Fibroblast of pulmonary artery (primary cell): ENCODE measurements around the gene CCDC13.
A peak's percentile ranks its signal among the peaks of the same experiment; 100 is the strongest.
"Not testable (repeated sequence)": the region's sequence is repeated elsewhere in the genome, so short reads cannot be mapped to it uniquely, and the experiment has no call there.

Experiments used
- DNase-seq: peaks from one replicate; pipeline ENCODE4 v3.0.0-alpha.2; 2010; ENCODE audit warnings: low read depth
- H3K4me3 ChIP-seq: replicated peaks from 2 replicates; pipeline ENCODE4 v1.5.1; 2011; ENCODE audit warnings: low read depth, mild to moderate bottlenecking, control low read depth, low read length, moderate library complexity
- CTCF ChIP-seq: IDR thresholded peaks from 2 replicates; pipeline ENCODE4 v1.5.1; 2011; ENCODE audit warnings: mild to moderate bottlenecking, control low read depth, low read length, inconsistent platforms; ENCODE audit errors: missing control alignments

CCDC13 gene

GRCh38 chr3:42814246-42814645 is 41.2 kb upstream of the CCDC13 start:
- H3K4me3 ChIP-seq, result no peak overlapping the region
- TF ChIP-seq CTCF, result no peak
- DNase-seq, result no peak

GRCh38 chr3:42811118-42811883 is 38.2 kb upstream of the CCDC13 start:
- H3K4me3 ChIP-seq, DNase-seq: not testable (repeated sequence)

- DNase-seq, H3K4me3 ChIP-seq: not testable (repeated sequence)
Observed at GRCh38 chr3:42810706-42811105, 37.7 kb upstream of the CCDC13 start.

GRCh38 chr3:42809202-42809601 is 36.1 kb upstream of the CCDC13 start, which contains the start of gene ACKR2:
ACKR2 (plus strand) TSS chr3:42809445; CDS start chr3:42864503, 55,058 bp downstream.
- H3K4me3 ChIP-seq, result no peak within 1 kb of the TSS
- no peak for TF ChIP-seq CTCF
- DNase-seq, result no peak

- H3K4me3 ChIP-seq, result no peak overlapping the region
- no peak for TF ChIP-seq CTCF
- DNase-seq, result no peak
Observed at GRCh38 chr3:42807929-42808328, 34.9 kb upstream of the CCDC13 start.

GRCh38 chr3:42805141-42805821 is 32.2 kb upstream of the CCDC13 start:
- TF ChIP-seq CTCF, result no peak

GRCh38 chr3:42804831-42805132 is 31.7 kb upstream of the CCDC13 start:
- DNase-seq, result no peak
- peak overlapping the region; percentile 72 for H3K4me3 ChIP-seq
- TF ChIP-seq CTCF, result no peak

More at GRCh38 chr3:42805141-42805821, 32.2 kb upstream of the CCDC13 start:
- DNase-seq, result peak; percentile 10
- peak overlapping the region; percentile 72 for H3K4me3 ChIP-seq
